Activated T-cell treated with anti-CD3 and anti-CD28 coated beads for 48 hours (primary cell): ENCODE results near the gene CRYBG2.
A peak's percentile ranks its signal among the peaks of the same experiment; 100 is the strongest.

Experiments
- DNase-seq: peaks from one replicate; pipeline ENCODE4 v3.0.0-alpha.2; 2020; ENCODE audit warnings: low read depth

The CRYBG2 gene

DNA sequence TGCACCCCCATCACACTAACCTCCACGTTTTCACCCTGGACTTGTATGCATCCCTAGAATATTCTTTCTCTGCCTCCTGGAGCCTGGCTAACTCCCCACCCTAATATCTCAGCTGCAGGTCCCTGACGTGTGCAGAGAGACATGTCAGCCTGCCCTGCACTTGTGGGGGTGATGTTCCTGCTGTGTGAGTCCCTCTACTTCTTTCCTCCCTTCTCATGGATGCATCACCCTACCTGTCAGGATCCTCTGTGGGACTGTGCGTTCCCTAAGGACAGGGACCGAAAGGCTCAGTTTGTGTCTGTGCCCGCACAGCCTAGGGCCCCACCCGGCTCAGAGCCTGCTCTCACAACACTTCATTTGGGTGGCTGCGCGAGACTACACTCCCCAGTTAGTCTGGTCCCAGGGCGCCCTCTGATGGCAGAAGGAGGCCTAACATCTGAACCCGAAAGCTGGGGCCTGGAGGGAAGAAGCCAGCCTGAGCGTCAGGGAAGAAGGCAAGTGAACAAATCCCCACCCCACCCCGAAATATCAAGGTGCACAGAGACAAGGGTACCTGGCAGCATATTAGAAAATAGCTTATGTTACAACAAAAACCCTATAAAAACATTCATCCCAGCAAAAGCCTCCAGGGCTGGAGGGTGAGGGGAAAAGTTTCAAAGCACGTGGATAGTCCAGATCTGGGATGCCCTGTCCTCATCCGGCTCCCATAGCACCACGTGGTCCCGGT is 32.5 kb downstream of the CRYBG2 start:
- peak; percentile 92 for DNase-seq

DNA sequence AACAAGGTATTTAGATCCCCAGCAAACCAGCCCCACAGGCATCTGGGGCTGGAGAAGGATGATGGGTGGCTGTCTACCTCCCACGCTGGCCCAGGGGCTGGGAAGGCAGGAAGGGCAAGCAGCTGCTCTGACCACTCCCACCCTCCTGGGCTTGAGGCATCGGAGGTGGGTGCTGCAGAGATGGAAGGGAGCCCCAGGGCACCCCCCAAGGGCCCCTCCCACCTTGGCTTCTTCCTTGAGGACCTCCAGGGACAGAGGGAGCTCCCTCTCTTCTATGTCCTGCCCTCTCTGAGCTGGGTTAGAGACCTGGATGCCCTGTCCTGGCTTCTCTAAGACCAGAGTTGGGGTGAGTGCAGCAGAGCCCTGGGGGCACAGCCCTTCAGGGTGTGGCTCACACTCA is 33.0 kb downstream of the CRYBG2 start:
- peak; percentile 6 for DNase-seq

- DNase-seq = peak; percentile 51
Measured at GRCh38 chr1:26318338-26319064, 35.4 kb downstream of the CRYBG2 start.

DNA sequence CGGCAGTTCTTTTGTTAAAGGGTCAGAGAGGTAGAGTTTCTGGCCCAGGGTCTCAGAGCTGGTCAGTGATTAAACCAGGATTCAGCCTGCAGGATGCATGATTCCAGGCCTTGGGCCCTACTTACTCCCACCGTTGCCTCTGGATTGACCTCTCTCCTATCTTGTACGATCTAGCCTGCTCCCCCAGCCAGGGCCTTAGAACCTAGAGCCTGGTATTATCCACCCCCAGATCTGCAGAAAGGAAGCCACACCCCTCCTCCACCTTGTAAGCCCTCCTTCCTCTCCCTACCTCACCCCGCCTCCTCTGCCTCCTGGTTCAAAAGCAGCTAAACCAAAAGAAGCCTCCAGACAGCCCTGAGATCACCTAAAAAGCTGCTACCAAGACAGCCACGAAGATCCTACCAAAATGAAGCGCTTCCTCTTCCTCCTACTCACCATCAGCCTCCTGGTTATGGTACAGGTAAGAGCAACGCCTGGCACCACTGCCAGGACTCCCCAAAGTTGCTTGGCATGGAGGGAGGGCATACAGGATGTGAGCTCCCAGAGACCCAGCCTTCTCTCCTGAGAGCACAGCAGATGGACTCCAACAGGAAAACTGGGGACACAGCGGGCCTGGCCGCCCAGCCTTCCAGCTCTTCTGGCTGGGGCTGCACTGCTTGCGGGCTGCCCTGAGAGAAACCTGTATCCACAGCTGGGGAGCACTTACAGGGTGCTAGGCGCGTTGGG is 36.2 kb downstream of the CRYBG2 start, which contains the start of gene CD52:
CD52 (plus strand) TSS at position 347 of the 726 bp plus-strand sequence; CDS start at position 407, 60 bp downstream.
- peak; percentile 45 for DNase-seq

- no peak for DNase-seq
Measured at GRCh38 chr1:26317146-26317545, 36.8 kb downstream of the CRYBG2 start.

GRCh38 chr1:26315874-26316850 is 37.8 kb downstream of the CRYBG2 start:
- DNase-seq = no peak

DNA sequence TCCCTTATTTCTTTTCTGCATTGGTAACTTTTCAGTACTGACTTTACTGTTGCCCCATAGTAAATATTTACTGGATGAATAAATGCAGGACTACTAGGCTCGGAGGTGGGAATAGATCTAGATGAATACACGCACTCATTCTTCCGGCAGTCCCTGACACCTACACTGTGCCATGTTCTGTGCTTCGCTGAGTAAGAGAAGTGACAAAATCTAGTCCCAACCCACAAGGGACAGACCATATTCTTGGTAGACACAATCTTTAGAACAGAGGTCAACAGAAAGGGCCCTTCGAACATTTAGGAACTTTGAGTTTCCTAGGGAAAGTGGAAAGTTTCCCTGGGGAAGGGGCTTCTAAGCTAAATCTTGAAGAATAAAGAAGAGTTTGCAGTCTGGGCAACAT is 39.4 kb downstream of the CRYBG2 start:
- no peak for DNase-seq

DNA sequence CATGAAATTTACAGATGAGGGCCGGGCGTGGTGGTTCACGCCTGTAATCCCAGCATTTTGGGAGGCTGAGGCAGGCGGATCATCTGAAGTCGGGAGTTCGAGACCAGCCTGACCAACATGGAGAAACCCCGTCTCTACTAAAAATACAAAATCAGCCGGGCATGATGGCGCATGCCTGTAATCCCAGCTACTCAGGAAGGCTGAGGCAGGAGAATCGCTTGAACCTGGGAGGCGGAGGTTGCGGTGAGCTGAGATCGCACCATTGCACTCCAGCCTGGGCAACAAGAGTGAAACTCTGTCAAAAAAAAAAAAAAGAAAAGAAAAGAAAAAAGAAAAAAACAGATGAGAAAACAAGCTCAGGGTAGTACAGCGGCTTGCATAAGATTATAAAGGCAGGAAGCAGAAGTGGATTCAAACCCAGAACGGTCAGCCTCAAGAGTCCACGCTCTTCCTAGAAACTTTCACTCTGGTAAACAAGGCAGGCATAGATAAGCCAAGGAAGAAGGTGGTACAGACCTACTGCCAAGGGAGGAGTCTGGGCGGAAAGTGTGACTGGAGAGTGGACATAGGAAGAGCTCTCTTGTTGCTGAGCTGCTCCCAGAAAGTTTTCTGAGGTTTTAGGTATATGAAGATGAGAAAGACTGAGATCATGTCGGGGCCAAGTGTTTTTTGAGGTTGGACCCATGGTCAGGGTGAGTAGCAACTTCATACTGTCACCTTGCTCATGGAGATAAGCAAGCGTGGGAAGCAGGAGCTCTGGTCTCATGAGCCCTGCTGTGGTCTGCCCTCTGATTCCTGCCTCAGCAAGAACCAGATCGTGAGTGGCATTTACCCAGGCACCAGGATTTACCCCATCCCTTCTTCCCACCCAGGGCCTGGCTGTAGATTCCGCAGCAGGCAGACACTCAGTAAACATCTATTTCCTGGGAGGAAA is 45.7 kb downstream of the CRYBG2 start:
- peak; percentile 37 for DNase-seq

DNA sequence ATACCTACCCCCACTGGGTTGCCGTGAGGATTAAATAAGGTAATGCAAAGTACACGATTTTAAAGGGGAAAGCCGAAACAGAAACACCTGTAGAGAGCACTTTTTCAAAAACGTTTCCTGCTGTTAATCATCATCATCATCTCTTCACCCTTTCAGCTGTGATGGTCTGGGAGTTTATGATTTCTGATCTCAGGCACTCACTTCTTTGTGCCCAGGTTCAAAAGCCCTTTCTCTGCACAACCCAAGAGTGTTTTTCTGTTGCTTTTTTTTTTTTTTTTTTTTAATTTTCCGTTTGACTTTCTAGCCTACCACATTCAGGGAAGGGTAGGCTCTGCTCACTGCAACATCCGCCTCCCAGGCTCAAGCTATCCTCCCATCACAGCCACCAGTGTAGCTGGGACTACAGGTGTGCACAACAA is 46.6 kb downstream of the CRYBG2 start:
- no peak for DNase-seq

GRCh38 chr1:26306290-26307229 is 47.4 kb downstream of the CRYBG2 start, which contains the start of gene UBXN11:
Gene UBXN11, minus strand, starts transcription at chr1:26306636. Its CDS starts 3,753 bp downstream, at chr1:26302883.
- DNase-seq = peak; percentile 87

- DNase-seq = no peak
Measured at GRCh38 chr1:26305667-26306289, 48.2 kb downstream of the CRYBG2 start.

- no peak for DNase-seq
Measured at GRCh38 chr1:26302733-26303405, 51.1 kb downstream of the CRYBG2 start.

DNA sequence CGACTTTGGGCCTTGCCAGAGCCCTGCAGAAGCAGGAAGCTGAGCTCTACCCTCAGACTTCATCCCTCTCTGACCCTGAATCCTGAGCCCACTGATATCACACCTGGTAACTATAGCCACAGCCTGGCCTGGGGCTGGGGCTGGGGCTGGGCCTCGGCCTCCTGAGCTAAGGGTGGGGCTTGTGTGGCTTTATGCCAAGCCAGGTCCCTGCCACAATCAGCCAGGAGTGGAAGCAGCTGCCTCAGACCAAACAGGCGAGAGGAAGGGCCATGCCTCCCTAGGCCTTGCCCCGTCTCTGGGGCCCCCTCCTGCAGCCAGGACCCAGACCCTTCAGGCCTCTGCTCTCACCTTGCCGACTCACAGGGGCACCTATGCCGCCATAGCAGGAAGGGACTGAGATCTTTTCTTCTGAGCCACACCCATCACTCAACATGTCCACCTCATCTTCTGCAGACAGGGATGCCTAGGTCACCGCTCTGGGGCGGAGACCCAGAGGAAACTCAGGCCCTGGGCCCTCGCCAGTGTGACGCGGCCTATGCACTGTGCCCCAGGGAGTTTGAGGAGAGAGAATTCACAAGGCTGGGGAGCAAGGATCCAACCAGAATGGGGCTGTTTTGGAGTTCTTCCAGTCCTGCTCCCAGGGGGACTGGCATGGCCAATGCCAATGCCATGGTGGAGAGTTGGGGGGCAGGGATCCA is 53.2 kb downstream of the CRYBG2 start:
- DNase-seq = no peak

DNA sequence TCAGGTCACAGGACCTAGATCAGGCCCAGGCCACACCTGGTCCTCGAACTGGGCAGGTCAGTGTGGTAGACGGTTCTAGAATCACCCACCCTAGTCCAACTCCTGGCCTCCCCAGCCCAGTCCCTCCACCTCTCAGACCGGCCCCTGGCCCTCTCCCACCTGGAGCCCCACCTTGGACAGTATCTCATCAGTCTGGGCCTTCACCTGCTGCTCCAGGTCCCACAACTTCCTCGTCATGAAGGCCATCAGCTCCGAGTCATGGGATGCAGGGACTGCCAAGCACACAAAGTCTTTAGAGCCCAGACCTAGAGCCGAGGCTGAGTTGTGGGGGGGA is 56.2 kb downstream of the CRYBG2 start:
- no peak for DNase-seq

DNA sequence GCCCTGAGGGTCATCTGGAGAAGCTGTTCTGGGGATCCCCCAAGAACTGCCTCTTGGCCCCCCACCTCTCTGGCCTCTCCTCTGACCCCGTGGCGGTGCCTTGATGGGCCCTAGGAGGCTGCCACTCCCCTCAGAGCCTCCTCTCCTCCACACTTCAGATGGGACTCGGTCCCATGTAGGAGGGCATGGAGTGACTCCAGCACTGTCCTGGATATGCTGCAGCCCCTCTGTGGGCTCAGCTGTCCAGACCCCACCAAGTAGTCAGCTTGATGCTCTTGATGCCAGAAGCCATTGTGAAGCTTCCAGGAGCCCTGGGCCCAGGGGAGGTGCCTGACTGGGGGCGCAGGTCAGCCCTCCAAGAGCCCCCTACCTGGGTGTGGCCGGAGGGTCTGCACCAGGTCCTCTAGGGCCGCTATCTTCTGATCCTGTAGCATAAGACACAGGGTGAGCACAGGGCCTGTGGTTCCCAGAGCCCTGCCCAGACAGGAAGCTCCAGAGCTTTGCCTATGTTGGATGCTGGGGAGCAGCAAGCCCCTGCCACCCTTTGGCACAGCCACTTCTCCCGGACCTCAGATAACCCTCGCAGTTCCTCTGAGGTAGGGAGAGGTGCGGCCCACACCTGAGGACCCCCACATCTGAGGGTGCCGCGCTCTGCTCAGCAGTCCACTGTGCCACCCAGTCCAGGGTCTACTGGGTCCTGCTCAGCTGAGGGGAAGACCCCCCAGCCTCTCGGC is 56.7 kb downstream of the CRYBG2 start:
- DNase-seq = no peak

DNA sequence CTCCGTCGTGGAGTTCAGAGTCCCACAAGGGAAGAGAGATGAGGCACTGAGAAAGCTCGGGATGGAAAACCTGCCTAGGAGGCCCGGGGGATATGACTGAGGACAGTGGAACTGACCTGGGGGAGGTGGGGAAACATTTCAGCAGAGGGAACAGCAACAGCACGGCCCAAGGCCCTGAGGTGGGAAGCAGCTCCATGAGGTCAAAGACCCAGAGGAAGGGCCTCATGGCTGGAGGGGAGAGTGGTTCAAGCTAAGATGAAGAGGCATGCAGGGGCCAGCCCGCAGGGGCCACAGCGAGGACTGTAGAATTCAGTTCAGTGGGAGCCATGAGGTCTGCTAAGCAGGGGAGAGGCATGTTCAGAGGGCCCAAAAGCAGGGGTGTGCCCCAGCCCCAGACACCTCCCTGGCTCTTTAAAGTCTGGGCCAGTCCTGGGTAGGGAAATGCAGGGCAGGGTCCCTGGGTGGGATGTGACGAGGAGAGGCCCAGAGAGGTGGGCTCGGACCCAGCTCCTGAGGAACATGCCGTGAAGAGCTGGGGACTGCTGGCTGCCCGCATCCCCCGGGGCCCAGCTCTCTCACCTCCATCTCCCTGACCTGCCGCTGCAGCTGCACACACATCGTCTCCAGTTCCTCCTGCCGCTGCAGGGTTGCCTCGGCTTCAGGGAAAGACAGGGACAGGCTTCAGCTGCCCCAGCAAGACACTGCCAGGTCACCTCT is 57.4 kb downstream of the CRYBG2 start:
- no peak for DNase-seq
